Ishikawa (cell line): Measurements from ENCODE around the gene ARHGAP29.

ENCODE experiments used
- CEBPB ChIP-seq: IDR thresholded peaks from 2 replicates; pipeline ENCODE4 v1.6.1; 2012
- EGR1 ChIP-seq: IDR thresholded peaks from 2 replicates; pipeline ENCODE4 v1.6.1; 2012
- EP300 ChIP-seq: IDR thresholded peaks from 2 replicates; pipeline ENCODE4 v1.6.1; 2012; ENCODE audit warnings: borderline replicate concordance
- FOXM1 ChIP-seq: IDR thresholded peaks from 2 replicates; pipeline ENCODE4 v1.6.1; 2012; ENCODE audit warnings: low read depth, borderline replicate concordance
- TAF1 ChIP-seq: IDR thresholded peaks from 2 replicates; pipeline ENCODE4 v1.6.1; 2012; ENCODE audit warnings: low read depth, mild to moderate bottlenecking
- YY1 ChIP-seq: IDR thresholded peaks from 2 replicates; pipeline ENCODE4 v1.6.1; 2012; ENCODE audit warnings: low read depth
- TF ChIP-seq, protein P1 (sequence below): IDR thresholded peaks from 2 replicates; pipeline ENCODE4 v1.6.1; 2012

DNA sequence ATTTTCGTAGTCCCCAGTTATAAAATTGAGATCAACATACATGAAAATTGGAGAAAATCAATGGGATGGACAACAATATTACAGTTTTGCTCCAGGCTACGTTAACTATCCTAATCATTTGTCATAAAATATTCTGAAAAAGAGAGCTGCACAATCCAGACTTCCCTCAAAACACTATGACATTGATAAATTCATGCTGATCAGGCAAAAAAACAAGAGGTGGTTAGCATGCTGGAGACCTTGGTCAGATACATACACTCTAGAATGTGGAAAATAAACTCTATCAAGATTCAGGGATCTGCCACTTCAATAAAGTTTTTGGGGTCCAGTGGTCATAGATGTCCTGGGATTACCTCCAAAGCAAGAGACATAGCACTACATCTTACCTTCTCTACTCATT lies 32.5 kb upstream of the ARHGAP29 start:
- TF ChIP-seq TAF1 (no peak), EP300 (no peak), CEBPB (no peak), FOXM1 (no peak), EGR1 (no peak), YY1 (no peak)
- TF ChIP-seq, protein P1, sequence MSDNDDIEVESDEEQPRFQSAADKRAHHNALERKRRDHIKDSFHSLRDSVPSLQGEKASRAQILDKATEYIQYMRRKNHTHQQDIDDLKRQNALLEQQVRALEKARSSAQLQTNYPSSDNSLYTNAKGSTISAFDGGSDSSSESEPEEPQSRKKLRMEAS: no peak
